ENCODE data around the gene GFRA1.

The GFRA1 gene

DNA sequence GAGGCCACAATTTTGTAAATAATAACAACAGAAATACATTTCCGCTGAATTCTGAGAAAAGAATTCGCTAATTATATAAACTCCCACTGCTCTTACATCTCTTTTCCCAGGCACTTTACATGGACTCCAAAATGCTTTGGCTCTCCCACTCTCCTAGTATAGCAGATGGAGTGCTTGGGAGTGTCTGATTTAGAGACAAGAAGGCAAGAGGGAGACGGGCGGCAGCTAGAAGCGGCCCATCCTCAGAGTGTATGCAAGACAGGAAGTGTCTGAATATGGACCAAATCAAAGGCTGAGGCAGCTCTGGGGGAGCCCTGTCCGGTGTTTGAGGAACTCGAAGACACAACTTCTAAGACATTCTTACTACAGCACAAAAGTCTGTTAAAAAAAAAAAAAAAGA, 212.1 kb downstream of the GFRA1 start:
- H3K9me3 Mint-ChIP-seq: no peaks in the 10 kb centered on the region
- H3K36me3 Mint-ChIP-seq (ENCODE audit: low read depth): peaks cover 9% of the 10 kb centered on the region
- no peaks in the 10 kb centered on the region for H3K27me3 Mint-ChIP-seq (ENCODE audit: low read depth)
- H3K4me3 Mint-ChIP-seq: peak overlapping the region in 1 of 3 experiments; percentile 1
- peaks cover 83% of the 10 kb centered on the region for H3K4me1 Mint-ChIP-seq
- TF ChIP-seq, protein P1, sequence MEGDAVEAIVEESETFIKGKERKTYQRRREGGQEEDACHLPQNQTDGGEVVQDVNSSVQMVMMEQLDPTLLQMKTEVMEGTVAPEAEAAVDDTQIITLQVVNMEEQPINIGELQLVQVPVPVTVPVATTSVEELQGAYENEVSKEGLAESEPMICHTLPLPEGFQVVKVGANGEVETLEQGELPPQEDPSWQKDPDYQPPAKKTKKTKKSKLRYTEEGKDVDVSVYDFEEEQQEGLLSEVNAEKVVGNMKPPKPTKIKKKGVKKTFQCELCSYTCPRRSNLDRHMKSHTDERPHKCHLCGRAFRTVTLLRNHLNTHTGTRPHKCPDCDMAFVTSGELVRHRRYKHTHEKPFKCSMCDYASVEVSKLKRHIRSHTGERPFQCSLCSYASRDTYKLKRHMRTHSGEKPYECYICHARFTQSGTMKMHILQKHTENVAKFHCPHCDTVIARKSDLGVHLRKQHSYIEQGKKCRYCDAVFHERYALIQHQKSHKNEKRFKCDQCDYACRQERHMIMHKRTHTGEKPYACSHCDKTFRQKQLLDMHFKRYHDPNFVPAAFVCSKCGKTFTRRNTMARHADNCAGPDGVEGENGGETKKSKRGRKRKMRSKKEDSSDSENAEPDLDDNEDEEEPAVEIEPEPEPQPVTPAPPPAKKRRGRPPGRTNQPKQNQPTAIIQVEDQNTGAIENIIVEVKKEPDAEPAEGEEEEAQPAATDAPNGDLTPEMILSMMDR (IDR thresholded peaks at IDR 0.05; ENCODE audit: unreplicated experiment in 3 of 3): no peak
- H3K27ac Mint-ChIP-seq: peak overlapping the region in 2 of 3 experiments; percentile 49 to 84

DNA sequence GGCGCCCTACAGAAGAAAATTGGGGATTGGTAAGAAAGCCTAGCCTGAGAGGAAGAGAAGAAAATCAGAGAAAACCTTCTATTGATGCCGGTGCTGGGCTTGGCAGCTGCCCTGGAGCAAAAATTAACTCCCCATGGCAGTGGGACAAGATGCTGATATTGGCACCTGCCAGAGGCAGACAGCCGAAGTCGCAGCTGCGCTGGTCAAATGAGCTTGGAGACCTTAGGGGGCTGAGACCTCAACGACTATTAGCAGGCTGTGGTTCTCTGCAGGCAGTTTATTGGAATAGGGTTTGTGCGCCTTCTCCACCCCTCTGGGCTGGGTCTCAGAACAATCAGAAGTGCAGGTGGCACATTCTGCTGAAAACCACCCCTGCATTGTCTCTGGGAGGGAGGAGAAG, 213.7 kb downstream of the GFRA1 start:
- Mint-ChIP-seq H3K36me3 (ENCODE audit: low read depth) (peaks cover 5% of the 10 kb centered on the region), H3K27ac (peak overlapping the region in 1 of 3 experiments; percentile 49), H3K27me3 (ENCODE audit: low read depth) (no peaks in the 10 kb centered on the region), H3K4me3 (no peak overlapping the region), H3K4me1 (peaks cover 87% of the 10 kb centered on the region), H3K9me3 (no peaks in the 10 kb centered on the region)
- TF ChIP-seq, protein P1 (IDR thresholded peaks at IDR 0.05; ENCODE audit: unreplicated experiment in 3 of 3): no peak

DNA sequence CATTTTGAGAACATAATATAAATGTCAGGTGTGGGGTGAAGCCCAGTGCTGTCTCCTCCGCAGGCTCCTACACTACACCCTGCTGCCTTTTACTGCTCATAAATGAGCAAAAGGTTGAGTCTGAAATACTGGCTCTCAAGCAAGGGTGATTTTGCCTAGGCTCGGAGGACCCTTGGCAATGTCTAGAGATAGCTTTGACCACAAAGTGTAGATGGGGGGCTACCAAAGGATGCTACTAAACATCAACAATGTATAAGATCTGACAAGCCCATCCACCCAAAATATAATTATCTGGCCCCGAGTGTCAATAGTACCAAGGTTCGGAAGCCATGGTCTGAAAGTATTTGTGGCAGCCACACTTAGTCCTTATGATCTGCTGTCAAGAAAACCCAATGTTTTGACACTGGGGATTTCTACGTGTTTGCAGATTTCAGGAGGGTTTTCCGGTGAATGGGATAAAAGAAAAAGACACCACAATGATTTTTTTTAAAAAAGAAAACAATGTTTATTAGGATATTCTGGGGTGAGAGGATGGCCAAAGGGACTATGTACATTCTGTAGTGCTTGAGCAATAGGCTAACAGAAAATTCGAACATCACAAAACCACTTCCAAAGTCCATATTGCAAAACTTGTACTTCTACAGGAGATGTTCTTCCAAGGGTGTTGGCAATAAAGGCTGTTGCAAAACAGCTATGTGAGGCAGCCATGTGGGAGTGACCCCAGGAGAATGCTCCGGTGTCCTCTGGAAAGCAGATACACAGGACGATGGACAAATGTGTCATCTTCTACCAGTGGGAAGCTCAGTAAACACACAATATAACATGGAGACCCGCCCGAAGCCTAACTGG, 216.3 kb downstream of the GFRA1 start:
- TF ChIP-seq, protein P1 (IDR thresholded peaks at IDR 0.05; ENCODE audit: unreplicated experiment in 3 of 3): no peak
- peaks cover 78% of the 10 kb centered on the region for H3K4me1 Mint-ChIP-seq
- no peaks in the 10 kb centered on the region for H3K27me3 Mint-ChIP-seq (ENCODE audit: low read depth)
- no peaks in the 10 kb centered on the region for H3K9me3 Mint-ChIP-seq
- H3K27ac Mint-ChIP-seq: peak overlapping the region in 1 of 3 experiments; percentile 27
- no peaks in the 10 kb centered on the region for H3K36me3 Mint-ChIP-seq (ENCODE audit: low read depth)
- H3K4me3 Mint-ChIP-seq: no peak overlapping the region

DNA sequence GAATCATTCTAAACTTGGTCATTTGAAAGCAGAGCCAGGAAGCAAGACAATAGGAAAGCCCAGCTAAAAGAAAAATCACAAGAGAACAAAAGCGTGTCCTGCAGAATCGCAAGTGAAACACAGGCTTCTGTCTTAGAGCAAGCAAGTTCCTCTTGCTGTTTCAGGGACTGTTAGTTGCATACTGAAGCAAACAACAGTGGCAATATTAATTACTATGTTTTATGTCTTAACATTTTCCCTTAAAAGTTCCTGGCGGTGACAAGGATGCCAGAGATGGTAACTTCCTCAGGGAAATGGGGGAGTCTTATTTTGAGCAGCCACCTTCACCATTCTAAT, 217.1 kb downstream of the GFRA1 start:
- H3K27ac Mint-ChIP-seq: peak overlapping the region in 2 of 3 experiments; percentile 71 to 78
- TF ChIP-seq, protein P1 (IDR thresholded peaks at IDR 0.05; ENCODE audit: unreplicated experiment in 3 of 3): no peak

DNA sequence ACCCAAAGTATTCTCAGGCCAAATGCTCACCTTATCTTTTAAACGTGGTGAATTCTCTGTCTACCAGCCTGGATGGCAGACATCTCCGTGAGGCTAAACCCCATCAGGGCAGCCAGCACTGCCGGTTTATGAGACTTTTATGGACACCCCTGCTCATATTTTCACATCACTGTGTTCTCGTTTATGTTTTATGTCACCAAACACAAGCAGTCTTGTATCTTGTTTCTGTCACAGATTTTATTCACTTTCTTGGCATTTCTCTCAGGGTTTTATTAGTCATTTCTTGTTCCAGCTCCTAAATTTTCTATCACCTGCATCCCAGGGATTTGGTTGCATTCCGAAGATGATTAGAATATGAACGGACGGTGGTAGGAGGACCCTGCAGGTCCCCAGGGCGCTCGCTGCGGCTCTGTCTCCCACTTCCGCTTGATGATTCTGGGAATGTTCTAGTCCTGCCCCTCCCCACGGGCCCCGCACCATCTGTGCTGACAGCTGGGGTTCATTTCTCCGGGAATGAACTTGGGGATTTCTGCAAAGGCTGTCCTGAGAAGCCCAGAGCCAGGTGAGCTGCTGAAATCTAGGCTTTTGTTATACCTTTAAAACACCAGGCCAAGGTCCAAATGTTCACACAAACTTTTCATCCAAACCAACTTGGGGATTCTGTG, 217.6 kb downstream of the GFRA1 start:
- Mint-ChIP-seq H3K27me3 (ENCODE audit: low read depth) (no peaks in the 10 kb centered on the region), H3K4me1 (peaks cover 75% of the 10 kb centered on the region), H3K9me3 (no peaks in the 10 kb centered on the region), H3K27ac (peak overlapping the region; percentile 32 to 78 (median 71)), H3K36me3 (ENCODE audit: low read depth) (no peaks in the 10 kb centered on the region), H3K4me3 (peak overlapping the region in 1 of 3 experiments; percentile 34)
- TF ChIP-seq, protein P1 (IDR thresholded peaks at IDR 0.05; ENCODE audit: unreplicated experiment in 3 of 3): no peak

More for the DNA sequence above, 217.1 kb downstream of the GFRA1 start:
- Mint-ChIP-seq H3K4me3 (no peak overlapping the region), H3K4me1 (peaks cover 76% of the 10 kb centered on the region), H3K27me3 (ENCODE audit: low read depth) (no peaks in the 10 kb centered on the region), H3K9me3 (no peaks in the 10 kb centered on the region), H3K36me3 (ENCODE audit: low read depth) (no peaks in the 10 kb centered on the region)

Data from nephron (organoid).